Measurements from ENCODE around the gene AMFR.

The AMFR gene

GRCh38 chr16:56420613-56421012 lies 4.7 kb downstream of the AMFR start:
- no peak for DNase-seq (ENCODE audit: low read depth)
- H3K4me3 ChIP-seq (ENCODE audit: low read length), result no peak overlapping the region
- no peak for TF ChIP-seq CTCF (conservative IDR thresholded peaks at IDR 0.05; ENCODE audit: low read depth, low read length)

GRCh38 chr16:56419740-56420548 lies 5.4 kb downstream of the AMFR start:
- TF ChIP-seq CTCF (conservative IDR thresholded peaks at IDR 0.05; ENCODE audit: low read depth, low read length), result no peak

GRCh38 chr16:56417138-56417537 lies 8.2 kb downstream of the AMFR start:
- H3K4me3 ChIP-seq (ENCODE audit: low read length), result no peak overlapping the region
- no peak for TF ChIP-seq CTCF (conservative IDR thresholded peaks at IDR 0.05; ENCODE audit: low read depth, low read length)
- no peak for DNase-seq (ENCODE audit: low read depth)

More at GRCh38 chr16:56419740-56420548, 5.4 kb downstream of the AMFR start:
- no peak for DNase-seq (ENCODE audit: low read depth)
- no peak overlapping the region for H3K4me3 ChIP-seq (ENCODE audit: low read length)

- TF ChIP-seq CTCF (conservative IDR thresholded peaks at IDR 0.05; ENCODE audit: low read depth, low read length), result no peak
- DNase-seq (ENCODE audit: low read depth), result no peak
These were observed 9.5 kb downstream of the AMFR start for GRCh38 chr16:56415875-56416274.

GRCh38 chr16:56414366-56414765 lies 11.0 kb downstream of the AMFR start:
- no peak overlapping the region for H3K4me3 ChIP-seq (ENCODE audit: low read length)
- no peak for DNase-seq (ENCODE audit: low read depth)
- TF ChIP-seq CTCF (conservative IDR thresholded peaks at IDR 0.05; ENCODE audit: low read depth, low read length), result no peak

More at GRCh38 chr16:56415875-56416274, 9.5 kb downstream of the AMFR start:
- no peak overlapping the region for H3K4me3 ChIP-seq (ENCODE audit: low read length)

GRCh38 chr16:56413381-56413780 lies 12.0 kb downstream of the AMFR start:
- no peak overlapping the region for H3K4me3 ChIP-seq (ENCODE audit: low read length)
- no peak for TF ChIP-seq CTCF (conservative IDR thresholded peaks at IDR 0.05; ENCODE audit: low read depth, low read length)

GRCh38 chr16:56411624-56412023 lies 13.7 kb downstream of the AMFR start:
- TF ChIP-seq CTCF (conservative IDR thresholded peaks at IDR 0.05; ENCODE audit: low read depth, low read length), result no peak
- H3K4me3 ChIP-seq (ENCODE audit: low read length), result no peak overlapping the region
- no peak for DNase-seq (ENCODE audit: low read depth)

More at GRCh38 chr16:56413381-56413780, 12.0 kb downstream of the AMFR start:
- no peak for DNase-seq (ENCODE audit: low read depth)

Data from retinal pigment epithelial cell (primary cell).